ENCODE results near the gene RHEB.

The RHEB gene

DNA sequence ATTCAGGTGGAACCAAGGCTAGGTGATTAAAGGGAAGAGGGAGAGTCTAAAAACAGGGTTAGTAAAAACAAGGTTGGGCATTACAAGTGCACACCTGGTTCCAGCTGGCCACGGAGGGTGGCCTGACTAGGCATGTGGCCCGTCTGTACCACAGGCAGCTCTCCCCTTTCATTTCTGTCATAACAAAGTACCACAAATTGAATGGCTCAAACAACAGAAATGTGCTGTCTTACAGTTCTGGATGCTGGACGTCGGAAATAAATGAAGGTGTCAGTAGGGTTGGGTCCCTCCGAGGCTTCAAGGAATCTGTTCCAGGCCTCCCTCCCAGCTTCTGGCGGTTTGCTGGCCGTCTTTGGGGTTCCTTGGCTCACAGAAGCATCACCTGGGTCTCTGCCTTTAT lies 96.5 kb downstream of the RHEB start:
- in situ Hi-C loops (cut with MboI; ENCODE audit: low sequenced_read_pairs), result no loop called here

DNA sequence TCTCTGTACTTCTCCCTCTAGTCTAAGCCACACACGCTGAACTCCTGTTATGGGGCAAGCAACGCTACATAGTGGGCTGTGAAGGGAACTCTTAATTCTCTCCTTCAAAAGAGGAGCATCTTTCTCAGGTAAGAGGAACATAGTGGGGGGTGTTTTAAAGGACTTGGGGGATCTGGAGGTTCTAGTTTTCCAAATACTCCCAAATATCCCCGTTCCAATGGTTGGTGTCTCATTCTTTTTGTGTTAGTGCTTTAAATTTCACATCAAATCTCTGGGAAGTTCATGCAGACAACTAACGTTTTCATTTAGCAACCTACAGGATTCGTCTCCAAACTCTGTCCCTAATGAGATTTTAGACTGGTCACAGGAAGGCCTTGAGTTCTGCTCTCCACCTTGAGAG lies 97.5 kb downstream of the RHEB start:
- in situ Hi-C loops (cut with MboI; ENCODE audit: low sequenced_read_pairs), result no loop called here

- in situ Hi-C loops (cut with MboI; ENCODE audit: low sequenced_read_pairs), result no loop called here
Observed at GRCh38 chr7:151420144-151420543, 99.6 kb downstream of the RHEB start.

- in situ Hi-C loops (cut with MboI; ENCODE audit: low sequenced_read_pairs), result no loop called here
Observed at GRCh38 chr7:151416941-151417315, 102.8 kb downstream of the RHEB start.

DNA sequence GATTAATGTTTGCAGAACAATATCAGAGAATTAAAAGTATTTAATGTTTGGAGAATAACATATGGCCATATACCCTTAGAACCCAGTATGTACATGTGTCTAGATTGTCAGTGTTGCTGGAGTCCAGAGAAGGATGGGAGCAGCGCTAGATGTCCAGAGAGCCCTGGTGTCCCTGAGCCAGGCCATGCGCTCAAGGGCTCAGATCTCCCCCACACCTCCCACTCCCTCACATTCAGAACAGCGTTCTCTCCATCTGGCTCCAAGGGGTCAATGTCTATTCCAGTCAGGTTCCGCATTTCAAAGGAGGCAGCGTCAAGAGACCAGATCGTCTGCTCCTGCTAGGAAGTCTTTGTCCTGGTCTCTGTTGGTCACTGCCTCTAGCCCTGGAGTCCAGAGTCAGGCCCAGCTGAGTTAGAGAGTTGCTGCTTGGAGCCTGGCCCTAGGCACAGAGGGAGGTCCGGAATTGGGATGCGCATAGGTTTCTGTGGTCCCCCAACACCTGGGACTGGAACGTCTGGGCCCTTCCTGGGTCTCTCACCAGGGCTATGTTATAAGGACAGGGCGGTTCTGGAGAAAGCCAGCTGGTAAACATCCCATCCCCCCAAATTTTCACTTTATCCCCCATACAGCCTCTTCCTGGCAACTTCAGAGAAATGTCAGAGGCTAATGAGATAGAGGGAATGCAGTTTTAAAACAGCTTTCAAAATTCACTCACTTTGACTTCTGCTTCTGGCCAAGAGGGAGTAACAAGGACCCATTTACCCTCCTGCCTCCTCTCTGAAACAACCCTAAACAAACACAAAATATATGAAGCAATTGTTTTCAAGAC lies 103.4 kb downstream of the RHEB start:
- in situ Hi-C loops (cut with MboI; ENCODE audit: low sequenced_read_pairs), result no loop called here
